ENCODE measurements around the gene RNF114.
"Not testable (repeated sequence)": the region's sequence is repeated elsewhere in the genome, so short reads cannot be mapped to it uniquely, and the experiment has no call there.

RNF114 gene

DNA sequence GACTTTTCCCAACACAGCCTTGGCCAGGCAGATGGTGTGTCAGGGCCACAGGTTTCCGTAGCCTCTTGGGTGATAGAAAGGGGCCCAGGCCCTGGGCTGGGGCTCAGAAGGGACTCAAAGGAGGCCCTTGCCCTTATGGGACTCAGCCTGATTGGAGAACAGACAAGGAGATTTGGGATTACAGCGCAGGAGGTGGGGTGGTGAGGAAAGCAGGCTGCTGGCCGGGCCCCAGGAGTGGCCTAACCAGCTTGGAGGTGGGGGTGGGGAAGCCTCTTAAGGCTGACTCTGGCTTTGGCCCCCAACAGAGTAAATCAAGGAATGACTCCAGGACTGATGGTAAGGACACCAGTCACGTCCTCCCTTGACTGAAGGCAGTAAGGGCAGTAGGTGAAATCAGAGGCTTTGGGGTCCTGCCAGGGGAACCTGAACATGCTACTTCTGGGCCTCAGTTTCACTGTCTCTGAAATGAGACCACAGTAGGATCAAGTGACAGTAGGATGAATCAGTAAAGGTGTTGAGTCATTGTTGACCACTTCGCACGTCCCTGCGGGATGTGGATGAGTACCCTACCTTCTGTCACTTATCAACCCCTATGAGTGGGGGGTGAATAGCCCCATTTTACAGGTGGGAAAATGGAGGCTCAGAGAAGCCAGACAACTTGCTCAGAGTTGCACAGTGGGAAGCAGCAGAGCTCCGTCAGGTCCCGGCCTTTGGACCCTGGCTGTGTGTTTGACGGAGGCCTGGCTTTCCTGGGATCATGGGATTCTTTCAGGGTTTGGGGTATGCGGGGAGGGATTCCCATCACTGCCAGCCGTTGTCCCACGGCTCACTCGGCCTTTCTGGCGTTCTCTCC lies 51.0 kb downstream of the RNF114 start:
- no peak for DNase-seq

DNA sequence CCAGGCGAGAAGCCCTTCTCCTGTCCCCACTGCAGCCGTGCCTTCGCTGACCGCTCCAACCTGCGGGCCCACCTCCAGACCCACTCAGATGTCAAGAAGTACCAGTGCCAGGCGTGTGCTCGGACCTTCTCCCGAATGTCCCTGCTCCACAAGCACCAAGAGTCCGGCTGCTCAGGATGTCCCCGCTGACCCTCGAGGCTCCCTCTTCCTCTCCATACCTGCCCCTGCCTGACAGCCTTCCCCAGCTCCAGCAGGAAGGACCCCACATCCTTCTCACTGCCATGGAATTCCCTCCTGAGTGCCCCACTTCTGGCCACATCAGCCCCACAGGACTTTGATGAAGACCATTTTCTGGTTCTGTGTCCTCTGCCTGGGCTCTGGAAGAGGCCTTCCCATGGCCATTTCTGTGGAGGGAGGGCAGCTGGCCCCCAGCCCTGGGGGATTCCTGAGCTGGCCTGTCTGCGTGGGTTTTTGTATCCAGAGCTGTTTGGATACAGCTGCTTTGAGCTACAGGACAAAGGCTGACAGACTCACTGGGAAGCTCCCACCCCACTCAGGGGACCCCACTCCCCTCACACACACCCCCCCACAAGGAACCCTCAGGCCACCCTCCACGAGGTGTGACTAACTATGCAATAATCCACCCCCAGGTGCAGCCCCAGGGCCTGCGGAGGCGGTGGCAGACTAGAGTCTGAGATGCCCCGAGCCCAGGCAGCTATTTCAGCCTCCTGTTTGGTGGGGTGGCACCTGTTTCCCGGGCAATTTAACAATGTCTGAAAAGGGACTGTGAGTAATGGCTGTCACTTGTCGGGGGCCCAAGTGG lies 51.9 kb downstream of the RNF114 start:
- DNase-seq, result no peak

DNA sequence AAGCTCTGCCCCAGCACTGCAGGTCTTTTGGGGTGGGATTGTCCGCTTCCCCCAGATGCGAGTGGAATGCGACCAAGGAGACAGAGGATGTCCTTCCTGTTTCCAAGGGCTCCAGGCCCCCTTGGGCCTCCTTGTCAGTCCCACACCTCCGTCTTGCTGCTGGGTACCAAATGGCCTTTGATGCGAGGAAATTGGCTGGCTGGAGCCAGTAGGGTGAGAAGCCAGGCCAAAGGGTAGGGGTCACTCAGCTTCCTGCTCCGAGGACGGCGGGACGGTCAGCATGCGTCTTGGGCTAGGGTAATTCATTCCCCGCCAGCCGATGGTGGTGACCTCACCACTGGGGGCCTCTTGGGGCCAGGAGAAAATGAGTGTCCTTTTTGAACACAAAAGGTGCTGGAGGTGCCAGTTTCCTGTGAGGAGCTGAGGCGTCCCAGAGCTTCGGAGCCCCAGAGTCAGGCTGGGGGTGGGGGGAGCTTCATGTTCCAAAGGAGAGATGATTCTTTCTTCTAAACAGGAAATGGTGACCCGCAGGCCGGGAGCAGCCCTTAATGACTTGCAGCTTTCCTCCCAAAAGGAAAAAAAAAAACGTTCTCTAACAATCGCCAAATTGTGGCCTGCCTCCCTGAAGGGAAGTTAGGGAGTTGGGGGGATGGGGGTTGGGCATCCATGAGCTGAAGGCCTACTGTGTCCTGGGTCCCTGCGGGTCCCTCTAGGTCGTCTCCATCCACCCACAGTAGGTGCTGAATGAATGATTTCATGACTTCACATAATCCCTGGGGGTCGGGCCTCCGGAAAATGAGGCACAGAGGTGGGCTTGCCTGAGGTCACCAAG lies 53.3 kb downstream of the RNF114 start:
- peak; percentile 94 for DNase-seq

DNA sequence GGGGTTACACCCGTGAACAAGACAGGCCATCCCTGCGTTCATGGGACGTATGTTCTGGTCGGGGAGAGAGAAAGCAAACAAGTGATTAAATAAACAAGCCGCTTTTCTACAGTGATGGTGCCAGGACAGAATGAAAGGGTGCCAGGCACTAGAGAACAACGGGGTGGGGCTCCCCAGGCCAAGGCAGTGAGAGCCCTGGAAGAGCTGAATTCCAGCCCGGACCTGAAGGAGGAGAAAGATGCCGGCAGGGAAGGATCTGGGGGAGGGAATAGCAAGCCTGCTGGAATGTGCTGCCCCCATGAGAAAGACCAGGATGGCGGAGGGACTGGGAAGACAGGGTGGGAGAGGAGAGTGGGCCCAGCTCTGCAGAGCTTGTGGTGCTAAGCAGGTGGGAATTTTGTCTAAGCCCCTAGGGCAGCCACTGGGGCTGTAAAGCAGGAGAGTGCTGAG lies 54.1 kb downstream of the RNF114 start:
- DNase-seq, result no peak

DNA sequence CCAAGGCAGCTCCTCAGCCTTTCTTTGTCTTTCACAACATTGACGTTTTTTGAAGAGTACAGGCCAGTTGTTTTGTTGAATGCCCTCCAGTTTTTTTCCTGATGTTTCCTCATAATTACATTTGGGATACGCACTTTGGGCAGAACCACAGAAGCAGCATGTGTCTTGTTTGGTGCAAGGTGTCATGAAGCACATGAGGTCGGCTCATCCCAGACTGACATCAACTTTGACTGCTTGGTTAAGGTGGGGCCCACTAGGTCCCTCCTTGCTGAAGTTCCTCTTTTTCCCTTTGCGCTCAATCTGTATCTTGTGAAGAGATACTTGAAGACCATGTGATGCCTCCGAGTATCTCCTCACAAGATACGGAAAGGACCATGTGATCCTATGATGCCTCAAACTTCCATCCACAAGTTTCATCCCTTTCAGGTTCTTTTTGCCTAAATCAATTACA lies 57.1 kb downstream of the RNF114 start:
- DNase-seq, result no peak

DNA sequence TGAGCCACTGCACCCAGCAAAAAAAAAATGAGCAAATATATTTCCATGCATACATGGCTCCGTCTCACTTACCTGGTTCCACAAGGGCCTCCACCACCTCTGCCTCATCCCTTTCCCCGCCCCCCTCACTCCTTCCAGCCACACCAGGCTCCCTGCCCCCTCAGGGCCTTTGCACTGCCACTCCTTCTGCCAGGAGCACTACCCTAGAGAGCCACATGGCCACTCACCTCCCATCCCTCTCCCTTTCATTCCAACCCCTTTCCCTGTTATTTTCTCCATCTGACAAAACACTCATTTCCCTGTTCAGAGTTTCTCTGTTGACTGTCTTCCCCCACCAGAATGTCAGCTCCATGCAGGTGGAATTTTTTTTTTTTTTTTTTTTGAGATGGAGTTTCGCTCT lies 59.4 kb downstream of the RNF114 start:
- no peak for DNase-seq

DNA sequence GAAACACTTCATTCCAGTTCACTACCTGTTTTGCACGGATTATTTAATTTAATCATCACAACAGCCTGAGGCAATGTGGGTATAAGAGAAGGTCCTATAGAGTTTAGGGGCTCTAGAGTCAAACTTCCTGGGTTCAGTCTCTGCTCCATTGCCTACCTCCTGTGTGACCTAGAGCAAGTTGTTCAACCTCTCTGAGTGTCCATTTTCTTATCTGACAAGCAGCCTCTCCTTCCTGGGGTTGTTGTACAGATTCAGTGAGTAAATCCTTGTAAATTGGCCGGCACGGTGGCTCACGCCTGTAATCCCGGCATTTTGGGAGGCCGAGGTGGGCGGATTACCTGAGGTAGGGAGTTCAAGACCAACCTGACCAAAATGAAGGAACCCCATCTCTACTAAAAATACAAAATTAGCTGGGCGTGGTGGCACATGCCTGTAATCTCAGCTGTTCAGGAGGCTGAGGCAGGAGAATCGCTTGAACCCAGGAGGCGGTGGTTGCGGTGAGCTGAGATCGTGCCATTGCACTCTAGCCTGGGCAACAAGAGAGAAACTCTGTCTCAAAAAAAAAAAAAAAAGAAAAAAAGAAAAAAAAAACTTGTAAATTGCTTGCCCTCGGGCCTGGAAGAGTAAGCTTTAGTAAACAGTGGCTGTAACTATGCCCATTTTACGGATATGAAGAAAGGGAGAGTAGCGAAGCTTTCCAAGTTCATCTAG lies 62.4 kb downstream of the RNF114 start:
- DNase-seq, result not testable (repeated sequence)

DNA sequence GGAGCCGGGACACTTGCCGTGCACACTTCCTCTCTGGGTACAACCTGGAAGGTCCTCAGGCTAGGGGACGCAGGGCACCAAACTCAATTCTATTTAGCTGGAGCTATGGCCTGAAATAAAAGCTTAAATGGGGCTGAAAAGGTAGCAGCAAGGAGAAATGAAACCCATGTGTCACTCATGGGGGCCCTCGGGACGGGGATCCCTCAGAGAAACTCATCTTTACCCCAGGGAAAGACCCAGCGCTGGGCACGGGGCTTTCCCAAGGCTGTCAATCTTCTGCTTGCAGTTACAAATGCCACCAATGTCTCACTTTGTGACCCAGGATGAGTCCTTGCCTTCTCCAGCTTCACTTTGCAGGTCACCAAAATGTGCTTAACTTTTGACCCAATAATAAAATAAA lies 63.1 kb downstream of the RNF114 start:
- no peak for DNase-seq

DNA sequence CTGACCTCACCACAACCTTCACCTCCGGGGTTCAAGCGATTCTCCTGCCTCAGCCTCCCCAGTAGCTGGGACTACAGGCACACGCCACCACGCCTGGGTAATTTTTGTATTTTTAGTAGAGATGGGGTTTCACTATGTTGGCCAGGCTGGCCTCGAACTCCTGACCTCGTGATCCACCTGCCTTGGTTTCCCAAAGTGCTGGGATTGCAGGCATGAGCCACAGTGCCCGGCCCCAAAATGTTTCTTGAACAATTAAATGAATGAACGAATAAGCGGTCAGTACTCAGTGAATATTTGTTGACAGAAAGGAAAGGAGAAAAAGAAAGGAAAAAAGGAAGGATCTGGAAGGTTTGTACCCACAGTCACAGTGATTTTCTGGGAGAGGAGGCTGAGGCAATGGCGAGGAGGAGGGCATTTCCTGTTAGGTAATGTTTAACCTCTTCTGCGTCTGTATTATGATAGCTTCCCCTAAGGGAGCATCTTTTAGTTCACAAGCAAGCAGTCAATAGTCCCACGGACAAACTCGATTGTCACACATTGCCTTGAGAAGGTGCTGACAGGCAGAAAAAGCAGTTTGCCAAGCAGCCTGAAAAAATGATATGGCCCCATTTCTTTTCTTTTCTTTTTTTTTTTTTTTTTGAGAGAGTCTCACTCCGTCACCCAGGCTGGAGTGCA lies 64.5 kb downstream of the RNF114 start:
- not testable (repeated sequence) for DNase-seq

DNA sequence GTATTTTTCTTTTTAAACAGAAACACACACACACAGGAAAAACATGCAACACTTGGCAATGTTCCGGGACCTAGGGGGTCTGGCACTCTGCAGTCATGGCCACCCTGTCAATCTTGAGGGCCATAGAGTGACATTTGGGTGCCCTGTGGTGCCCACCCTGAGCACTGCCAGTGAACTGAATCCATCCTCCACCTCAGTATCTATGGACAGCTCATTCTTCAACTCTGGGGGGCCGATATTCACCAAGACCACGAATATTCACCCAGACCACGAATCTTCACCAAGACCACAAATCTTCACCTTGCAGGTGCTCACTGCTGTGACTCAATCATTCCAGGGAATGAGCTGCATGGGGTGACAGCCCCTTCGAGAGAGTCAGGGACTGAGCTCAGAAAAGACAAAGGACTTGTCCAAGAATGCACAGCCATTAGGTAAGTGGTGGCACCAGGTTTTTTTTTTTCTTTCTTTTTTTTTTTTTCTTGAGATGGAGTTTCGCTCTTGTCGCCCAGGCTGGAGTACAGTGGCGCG lies 65.7 kb downstream of the RNF114 start:
- DNase-seq, result peak; percentile 60

DNA sequence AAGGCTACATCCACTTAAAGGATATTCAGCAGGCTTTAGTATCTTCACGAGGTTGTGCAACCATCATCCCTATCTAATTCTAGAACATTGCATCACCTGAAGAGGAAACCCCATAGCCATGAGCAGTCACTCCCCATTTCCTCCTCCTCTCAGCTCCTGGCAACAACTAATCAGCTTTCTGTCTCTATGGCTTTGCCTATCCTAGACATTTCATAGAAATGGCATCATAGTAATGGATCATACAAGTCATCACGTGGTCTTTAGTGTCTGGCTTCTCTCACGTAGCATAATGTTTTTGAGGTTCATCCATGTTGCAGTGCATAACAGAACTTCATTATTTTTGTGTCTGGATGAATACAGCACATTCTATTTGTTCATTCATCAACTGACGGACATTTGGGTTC lies 67.1 kb downstream of the RNF114 start:
- DNase-seq, result peak; percentile 95

Measured in fibroblast of skin of right quadriceps (primary cell).